ENCODE results near the gene FGD4.

Gene FGD4

DNA sequence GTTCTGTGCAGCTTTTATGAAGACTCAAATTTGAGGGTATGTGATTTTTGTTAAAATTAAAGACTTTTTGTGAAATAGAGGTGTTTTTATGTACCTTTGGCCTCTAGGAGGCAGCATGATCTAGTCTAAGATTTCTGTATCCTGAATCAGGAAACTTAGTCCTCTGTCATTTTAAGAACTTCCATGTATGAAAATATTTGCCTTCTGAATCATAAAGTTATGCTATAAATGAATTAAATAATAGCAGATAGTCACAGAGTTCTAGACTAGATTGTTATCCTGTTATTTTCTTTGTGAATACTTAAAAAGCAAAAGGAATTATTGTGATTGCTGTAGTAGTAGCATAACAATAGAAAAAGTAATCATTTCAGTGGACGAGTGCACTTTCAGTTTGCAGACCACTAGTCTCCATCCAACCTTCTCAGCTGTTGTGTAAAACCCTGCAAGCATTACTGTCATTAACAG lies 56.3 kb downstream of the FGD4 start:
- TF ChIP-seq CEBPB (IDR thresholded peaks at IDR 0.05) (no peak), RAD21 (IDR thresholded peaks at IDR 0.05; ENCODE audit: low read depth) (peak; percentile 87)

DNA sequence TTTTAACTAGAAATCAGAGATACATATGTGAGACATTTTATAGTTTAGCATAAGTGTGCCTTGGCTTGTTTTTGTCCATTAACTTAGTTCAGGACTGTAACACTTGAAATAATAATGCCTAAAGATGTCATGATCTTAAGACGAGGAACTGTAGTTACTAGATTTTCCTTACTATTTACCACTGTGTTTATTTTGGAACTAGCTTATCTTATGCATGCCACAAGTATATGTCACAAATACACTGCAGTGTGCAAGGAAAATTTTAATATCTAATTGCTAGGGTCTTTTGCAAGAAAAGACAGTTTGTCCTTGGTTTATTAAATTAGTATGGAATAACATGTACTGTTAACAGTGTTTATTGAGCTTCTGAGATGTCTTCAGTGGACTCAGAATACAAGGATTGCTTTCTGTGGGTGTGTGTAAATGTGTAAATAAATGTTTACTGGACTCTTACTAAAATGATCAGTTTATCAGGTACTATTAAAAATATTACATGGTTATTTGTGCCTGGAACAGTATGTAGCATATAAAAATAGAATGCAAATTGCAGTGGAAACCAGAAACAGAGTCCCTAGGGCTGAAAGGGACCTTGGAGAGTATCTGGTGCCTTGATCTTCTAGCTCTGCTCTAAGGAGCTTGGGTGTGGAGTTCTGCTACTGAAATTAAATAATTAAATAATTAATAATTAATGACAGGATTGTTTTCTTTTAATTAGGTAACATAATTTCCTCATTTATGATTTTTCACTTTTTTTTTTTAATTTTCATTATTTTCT lies 58.1 kb downstream of the FGD4 start:
- TF ChIP-seq TEAD4 (IDR thresholded peaks at IDR 0.05) (no peak), FOXM1 (IDR thresholded peaks at IDR 0.05; ENCODE audit: borderline replicate concordance, low read depth) (no peak), EGR1 (IDR thresholded peaks at IDR 0.05) (no peak), ZBTB7A (IDR thresholded peaks at IDR 0.05; ENCODE audit: low read depth) (no peak), CREB1 (IDR thresholded peaks at IDR 0.05; ENCODE audit: low read depth) (no peak), NFIC (IDR thresholded peaks at IDR 0.05) (no peak), CEBPB (IDR thresholded peaks at IDR 0.05) (no peak), TCF12 (IDR thresholded peaks at IDR 0.05; ENCODE audit: low read depth) (no peak), YY1 (IDR thresholded peaks at IDR 0.05; ENCODE audit: low read depth) (no peak), EP300 (IDR thresholded peaks at IDR 0.05; ENCODE audit: borderline replicate concordance) (no peak), RAD21 (IDR thresholded peaks at IDR 0.05; ENCODE audit: low read depth) (no peak), TAF1 (IDR thresholded peaks at IDR 0.05; ENCODE audit: low read depth) (no peak)
- TF ChIP-seq, protein P1, sequence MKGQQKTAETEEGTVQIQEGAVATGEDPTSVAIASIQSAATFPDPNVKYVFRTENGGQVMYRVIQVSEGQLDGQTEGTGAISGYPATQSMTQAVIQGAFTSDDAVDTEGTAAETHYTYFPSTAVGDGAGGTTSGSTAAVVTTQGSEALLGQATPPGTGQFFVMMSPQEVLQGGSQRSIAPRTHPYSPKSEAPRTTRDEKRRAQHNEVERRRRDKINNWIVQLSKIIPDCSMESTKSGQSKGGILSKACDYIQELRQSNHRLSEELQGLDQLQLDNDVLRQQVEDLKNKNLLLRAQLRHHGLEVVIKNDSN (IDR thresholded peaks at IDR 0.05): no peak
- TF ChIP-seq, protein P2, sequence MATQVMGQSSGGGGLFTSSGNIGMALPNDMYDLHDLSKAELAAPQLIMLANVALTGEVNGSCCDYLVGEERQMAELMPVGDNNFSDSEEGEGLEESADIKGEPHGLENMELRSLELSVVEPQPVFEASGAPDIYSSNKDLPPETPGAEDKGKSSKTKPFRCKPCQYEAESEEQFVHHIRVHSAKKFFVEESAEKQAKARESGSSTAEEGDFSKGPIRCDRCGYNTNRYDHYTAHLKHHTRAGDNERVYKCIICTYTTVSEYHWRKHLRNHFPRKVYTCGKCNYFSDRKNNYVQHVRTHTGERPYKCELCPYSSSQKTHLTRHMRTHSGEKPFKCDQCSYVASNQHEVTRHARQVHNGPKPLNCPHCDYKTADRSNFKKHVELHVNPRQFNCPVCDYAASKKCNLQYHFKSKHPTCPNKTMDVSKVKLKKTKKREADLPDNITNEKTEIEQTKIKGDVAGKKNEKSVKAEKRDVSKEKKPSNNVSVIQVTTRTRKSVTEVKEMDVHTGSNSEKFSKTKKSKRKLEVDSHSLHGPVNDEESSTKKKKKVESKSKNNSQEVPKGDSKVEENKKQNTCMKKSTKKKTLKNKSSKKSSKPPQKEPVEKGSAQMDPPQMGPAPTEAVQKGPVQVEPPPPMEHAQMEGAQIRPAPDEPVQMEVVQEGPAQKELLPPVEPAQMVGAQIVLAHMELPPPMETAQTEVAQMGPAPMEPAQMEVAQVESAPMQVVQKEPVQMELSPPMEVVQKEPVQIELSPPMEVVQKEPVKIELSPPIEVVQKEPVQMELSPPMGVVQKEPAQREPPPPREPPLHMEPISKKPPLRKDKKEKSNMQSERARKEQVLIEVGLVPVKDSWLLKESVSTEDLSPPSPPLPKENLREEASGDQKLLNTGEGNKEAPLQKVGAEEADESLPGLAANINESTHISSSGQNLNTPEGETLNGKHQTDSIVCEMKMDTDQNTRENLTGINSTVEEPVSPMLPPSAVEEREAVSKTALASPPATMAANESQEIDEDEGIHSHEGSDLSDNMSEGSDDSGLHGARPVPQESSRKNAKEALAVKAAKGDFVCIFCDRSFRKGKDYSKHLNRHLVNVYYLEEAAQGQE (IDR thresholded peaks at IDR 0.05; ENCODE audit: low read depth): no peak

DNA sequence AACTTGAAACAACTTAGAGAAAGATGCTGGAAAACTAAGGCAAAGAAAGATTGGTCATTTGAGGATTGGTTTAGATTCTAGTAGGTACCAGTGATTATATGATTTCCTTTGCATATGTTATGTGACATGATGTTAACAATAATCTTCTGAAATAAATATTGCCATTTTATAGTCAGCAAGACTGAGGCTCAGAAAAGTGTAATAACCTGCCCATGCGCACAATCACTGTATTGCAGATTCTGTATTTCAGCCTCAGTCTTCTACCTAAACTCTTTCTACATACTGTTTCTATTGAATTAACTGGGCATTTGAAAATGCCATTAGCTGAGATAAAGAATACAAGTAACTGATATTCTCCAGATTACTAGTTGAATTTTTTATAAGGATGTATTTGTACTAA lies 61.3 kb downstream of the FGD4 start:
- TF ChIP-seq EGR1 (IDR thresholded peaks at IDR 0.05) (no peak), TCF12 (IDR thresholded peaks at IDR 0.05; ENCODE audit: low read depth) (no peak), FOXM1 (IDR thresholded peaks at IDR 0.05; ENCODE audit: borderline replicate concordance, low read depth) (no peak), NFIC (IDR thresholded peaks at IDR 0.05) (no peak), YY1 (IDR thresholded peaks at IDR 0.05; ENCODE audit: low read depth) (no peak), EP300 (IDR thresholded peaks at IDR 0.05; ENCODE audit: borderline replicate concordance) (no peak), CEBPB (IDR thresholded peaks at IDR 0.05) (no peak)
- TF ChIP-seq, protein P1 (IDR thresholded peaks at IDR 0.05): no peak
- TF ChIP-seq, protein P2 (IDR thresholded peaks at IDR 0.05; ENCODE audit: low read depth): no peak
- TF ChIP-seq, protein P3, sequence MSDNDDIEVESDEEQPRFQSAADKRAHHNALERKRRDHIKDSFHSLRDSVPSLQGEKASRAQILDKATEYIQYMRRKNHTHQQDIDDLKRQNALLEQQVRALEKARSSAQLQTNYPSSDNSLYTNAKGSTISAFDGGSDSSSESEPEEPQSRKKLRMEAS (IDR thresholded peaks at IDR 0.05): no peak

DNA sequence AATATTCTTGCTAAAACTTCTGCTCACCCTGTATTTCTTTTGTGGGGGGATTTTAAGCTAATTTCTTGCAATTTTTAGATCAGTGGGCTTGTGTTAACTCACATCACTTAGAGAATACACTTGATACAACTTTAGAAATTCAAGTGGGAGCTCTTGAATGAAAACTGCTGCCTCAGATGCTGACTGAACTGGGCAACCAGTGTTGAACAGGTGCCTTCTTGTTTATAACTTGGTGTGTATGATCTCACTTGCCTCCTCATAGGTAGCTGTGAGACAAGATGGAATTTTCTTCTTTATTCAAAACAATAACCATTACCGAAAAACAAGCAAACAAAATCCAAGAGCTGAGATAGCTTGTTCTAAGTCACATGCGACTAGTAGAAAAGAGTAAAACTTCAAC lies 63.5 kb downstream of the FGD4 start:
- TF ChIP-seq, protein P3 (IDR thresholded peaks at IDR 0.05): no peak
- TF ChIP-seq CEBPB (IDR thresholded peaks at IDR 0.05) (no peak), FOXM1 (IDR thresholded peaks at IDR 0.05; ENCODE audit: borderline replicate concordance, low read depth) (no peak), EP300 (IDR thresholded peaks at IDR 0.05; ENCODE audit: borderline replicate concordance) (no peak), TCF12 (IDR thresholded peaks at IDR 0.05; ENCODE audit: low read depth) (no peak), TEAD4 (IDR thresholded peaks at IDR 0.05) (no peak), RAD21 (IDR thresholded peaks at IDR 0.05; ENCODE audit: low read depth) (no peak), YY1 (IDR thresholded peaks at IDR 0.05; ENCODE audit: low read depth) (no peak), NFIC (IDR thresholded peaks at IDR 0.05) (no peak), EGR1 (IDR thresholded peaks at IDR 0.05) (no peak), TAF1 (IDR thresholded peaks at IDR 0.05; ENCODE audit: low read depth) (no peak), ZBTB7A (IDR thresholded peaks at IDR 0.05; ENCODE audit: low read depth) (no peak)
- TF ChIP-seq, protein P2 (IDR thresholded peaks at IDR 0.05; ENCODE audit: low read depth): no peak
